ENCODE measurements around the gene ZNF688.

DNA sequence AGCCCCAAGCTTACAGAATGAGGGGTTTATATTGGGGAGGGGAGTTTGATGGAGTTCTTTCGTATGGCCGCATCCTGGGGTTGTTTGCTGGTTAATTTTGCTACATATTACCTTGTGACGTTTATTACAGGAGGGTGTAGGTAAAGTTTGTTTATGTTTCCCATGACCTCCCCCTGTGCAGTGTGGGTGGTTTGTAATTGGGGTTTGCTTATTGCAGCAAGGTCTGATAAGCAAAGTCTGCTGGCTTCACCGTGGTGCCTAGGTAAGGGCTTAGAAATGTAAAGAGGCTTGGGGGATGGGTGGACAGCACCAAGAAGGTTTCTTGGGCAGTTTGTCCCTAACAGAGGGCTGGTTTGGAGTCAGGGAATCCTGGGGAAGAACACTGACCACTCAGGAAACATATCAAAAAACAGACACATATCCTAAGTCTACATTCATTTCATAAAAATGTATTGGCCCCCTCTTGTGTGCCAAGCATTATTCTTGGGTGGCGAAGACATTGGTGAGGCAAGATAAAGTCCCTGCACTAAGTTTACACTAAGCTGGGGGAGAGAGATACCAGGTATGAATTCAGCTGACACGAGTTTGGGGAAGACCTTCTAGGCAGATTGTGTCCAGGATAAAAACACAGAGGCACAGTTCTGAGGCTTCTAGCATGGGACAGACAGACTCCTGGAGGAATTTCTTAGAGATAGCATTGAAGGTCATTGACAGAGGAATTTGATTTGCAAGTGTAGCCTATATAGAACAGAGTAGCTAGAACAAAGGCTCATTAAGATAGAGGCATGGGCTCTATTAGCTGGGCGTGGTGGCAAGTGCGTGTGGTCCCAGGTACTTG is 22.9 kb downstream of the ZNF688 start:
- TF ChIP-seq POLR2AphosphoS5 (IDR thresholded peaks at IDR 0.05; ENCODE audit: borderline replicate concordance, low read depth, low read length) (no peak), EZH2 (IDR thresholded peaks at IDR 0.05) (no peak)

All from SK-N-MC (cell line).